Measurements from ENCODE around the gene AMMECR1.

Gene AMMECR1

GRCh38 chrX:110204986-110205385, 112.9 kb downstream of the AMMECR1 start:
- DNase-seq, result no peak

DNA sequence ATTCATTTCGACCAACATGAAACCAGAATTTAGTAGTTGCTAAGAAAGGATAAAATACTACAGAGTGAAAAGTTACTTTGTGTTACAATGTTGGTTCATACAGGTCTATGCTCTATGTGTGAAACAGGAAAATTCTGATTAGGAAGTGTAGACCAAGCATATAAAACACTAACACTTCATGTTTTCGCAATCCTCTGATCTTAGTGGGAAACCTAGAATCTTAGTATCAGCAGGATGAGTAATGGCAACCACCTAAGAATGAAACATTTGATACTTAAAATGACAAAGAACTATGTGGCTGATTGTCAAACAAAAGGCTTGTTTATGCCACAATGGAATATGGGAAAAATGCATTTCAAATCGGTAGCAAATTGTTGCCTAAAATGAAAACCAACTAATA, 116.1 kb downstream of the AMMECR1 start:
- no peak for DNase-seq

DNA sequence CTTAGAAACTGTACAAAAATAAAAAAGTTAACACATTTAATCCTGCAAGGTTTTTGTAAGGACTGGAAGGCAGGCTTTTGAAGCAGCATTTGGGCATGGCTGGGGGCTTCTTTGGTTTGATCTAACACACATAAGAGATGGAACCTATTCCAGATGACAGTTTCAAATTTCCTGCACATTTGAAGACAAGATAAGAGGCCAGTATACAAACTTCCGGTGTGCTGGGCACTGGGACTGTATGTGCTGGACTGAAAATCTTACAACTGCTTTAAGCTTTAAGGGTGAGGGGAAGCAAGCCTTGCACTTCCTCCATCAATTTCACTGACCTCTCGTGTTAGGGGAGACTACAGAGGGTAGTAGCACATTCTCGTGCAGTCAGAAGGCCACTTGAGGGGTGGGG, 122.9 kb downstream of the AMMECR1 start:
- no peak for DNase-seq

GRCh38 chrX:110192516-110192915, 125.4 kb downstream of the AMMECR1 start:
- no peak for DNase-seq

DNA sequence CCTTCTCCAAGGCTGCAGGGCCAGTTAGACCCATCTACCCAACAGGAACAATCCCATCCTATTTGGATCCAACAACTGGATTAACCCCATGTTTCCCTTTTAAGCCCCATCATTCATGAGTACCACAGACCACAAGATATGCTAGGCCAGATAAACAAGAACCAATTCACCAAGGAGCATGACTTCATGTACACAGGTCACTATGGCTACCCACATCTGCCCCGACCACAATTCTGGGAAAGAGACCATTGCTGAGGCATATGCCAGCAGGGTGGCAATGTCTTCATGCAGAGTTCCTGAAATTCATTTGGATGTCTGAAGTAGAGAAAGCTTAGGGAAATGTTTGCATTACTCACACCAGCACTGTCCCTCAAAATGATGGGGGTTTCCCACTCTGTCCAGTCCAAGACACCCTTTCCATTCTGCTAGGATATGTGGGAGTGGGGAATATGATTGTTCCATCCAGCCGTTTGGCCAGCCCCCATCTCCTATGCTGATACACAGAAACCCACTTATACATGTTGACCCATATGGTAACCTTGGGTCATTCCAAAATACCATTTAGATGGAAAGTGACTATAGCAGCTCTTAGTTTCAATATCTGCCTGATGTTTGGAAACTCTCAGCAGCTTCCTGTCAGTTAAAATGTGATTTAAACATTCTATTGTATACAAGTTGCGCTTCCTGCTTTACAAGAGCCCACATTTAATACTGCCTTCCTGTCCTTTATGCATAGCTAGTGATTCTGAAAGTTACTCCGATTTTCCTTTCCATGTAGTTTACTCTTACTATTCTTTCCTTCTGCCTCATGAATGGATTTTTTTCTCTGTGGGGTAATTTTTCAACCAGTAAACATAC, 129.0 kb downstream of the AMMECR1 start:
- no peak for DNase-seq

- DNase-seq, result no peak
Observed at GRCh38 chrX:110183314-110183713, 134.6 kb downstream of the AMMECR1 start.

DNA sequence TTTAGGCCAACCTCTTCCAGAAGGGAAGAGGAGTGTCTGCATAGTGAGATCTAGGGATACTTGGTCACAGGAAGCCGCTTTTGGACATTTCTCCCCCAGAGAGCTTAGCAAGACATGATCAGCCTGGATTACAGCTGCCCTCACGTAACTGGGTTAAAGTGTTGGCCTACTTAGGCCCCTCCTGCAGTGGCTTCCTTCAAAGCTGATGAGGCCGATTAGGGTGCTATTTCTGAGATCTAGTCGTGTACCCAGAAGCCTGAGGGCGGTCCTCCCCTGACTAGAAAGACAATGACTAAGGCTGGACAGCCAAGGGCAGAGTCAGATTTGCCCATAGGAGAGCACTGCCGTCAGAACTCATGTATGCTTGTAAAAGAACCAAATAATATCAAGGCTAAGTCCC, 135.0 kb downstream of the AMMECR1 start:
- DNase-seq, result no peak

GRCh38 chrX:110182362-110182761, 135.5 kb downstream of the AMMECR1 start:
- DNase-seq, result no peak

GRCh38 chrX:110181459-110182137, 136.3 kb downstream of the AMMECR1 start:
- no peak for DNase-seq

DNA sequence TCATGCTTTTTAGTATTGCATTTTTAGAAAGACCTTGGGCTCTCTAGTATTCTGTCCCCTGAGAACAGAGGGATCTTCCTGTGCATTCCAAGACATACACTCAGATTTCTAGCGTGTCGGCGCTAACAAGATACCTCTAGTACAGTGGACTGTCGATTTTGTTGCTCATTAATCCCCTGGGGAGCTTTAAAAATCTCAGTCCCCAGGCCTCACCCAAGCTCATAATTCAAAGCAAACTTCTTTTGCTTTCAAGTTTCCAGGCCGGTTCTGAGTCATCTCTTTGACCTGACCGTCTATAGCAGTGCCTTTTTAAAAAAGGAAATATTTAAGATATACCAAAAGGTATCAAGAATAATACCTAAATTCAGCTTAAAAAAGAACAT, 137.0 kb downstream of the AMMECR1 start:
- DNase-seq, result no peak

- no peak for DNase-seq
Observed at GRCh38 chrX:110180176-110180927, 137.5 kb downstream of the AMMECR1 start.

- DNase-seq, result peak; percentile 23
Observed at GRCh38 chrX:110178179-110178865, 139.6 kb downstream of the AMMECR1 start.

GRCh38 chrX:110175696-110176095, 142.2 kb downstream of the AMMECR1 start:
- no peak for DNase-seq

DNA sequence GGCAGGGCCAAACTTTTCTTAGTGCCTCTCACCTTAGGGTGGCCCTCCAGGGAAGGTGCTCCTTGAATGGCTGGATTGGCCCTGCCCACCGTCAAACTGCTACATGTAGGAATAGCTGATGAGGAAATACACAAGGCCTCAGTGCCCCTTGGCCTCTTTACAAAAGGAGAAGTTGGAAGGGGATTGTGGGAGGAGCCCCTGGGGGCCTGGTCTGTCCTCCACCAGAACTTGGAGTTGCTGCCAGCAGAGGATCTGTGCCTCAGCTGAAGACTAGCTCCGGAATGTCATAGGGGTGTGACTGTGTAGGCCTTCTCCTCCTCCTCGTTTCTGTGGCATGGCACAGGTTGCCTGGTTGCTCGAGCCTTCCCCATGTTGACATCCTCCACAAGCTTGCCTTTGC, 142.7 kb downstream of the AMMECR1 start:
- no peak for DNase-seq

- no peak for DNase-seq
Observed at GRCh38 chrX:110173192-110174175, 144.4 kb downstream of the AMMECR1 start.

DNA sequence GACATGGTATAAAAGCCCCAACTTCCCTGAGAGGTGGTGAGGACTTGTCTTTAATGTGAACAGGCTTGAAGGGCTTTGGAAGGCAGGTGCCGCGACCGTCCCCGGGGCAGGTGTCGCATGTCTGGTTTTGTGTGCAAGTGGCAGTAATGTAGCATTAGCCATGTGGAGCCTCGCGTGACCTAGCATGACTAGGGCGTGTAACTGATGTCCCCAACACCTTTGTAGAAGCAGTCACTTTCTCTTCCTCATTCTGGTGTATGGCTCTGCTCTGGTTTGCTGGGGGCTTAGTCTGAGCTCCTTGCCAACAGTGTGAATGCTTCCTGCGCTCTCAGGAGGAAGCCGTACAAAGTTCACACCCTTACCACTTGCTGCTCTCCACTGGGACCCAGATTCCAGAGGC, 145.7 kb downstream of the AMMECR1 start:
- DNase-seq, result no peak

- no peak for DNase-seq
Observed at GRCh38 chrX:110171442-110171841, 146.4 kb downstream of the AMMECR1 start.

GRCh38 chrX:110170029-110170428, 147.9 kb downstream of the AMMECR1 start:
- no peak for DNase-seq

- no peak for DNase-seq
Observed at GRCh38 chrX:110168585-110168984, 149.3 kb downstream of the AMMECR1 start.

- DNase-seq, result no peak
Observed at GRCh38 chrX:110167952-110168451, 149.9 kb downstream of the AMMECR1 start.

DNA sequence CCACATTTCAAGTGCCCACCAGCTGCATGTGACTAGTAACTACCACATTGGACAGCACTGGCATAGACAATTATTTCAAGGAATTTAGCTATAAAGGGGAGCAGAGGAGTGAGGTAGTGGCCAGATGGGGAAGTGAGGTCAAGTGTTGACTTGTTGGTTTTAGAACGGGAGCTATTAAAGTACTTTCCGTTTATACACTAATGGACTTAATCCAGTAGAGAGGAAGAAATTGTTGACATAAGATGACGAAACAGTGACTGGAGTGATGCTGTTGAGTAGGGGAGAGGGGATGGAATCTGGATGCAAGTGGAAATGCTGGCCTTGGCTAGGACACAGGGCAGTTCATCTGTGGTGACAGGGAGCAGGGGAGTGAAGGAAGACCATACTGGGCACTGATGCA, 154.4 kb downstream of the AMMECR1 start:
- DNase-seq, result no peak

DNA sequence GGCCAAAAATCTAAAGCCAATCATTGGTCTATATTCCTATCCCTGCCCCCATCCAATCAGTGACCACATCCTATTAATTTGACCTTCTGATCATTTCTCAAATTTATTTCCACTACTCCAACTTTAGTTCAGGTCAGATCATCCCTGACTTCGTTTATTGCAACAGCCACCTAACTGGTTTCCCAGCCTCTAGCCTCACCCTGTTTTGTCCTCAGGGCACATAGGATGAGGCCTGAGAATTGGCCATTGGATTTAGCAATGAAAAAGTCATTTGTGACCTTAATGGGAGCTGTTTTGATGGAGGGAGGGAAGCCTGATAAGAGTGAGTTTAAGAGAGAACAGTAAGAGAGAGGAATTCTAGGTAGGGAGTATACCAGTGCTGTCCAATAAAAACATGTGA, 155.0 kb downstream of the AMMECR1 start:
- DNase-seq, result no peak

All from NCI-H2029 (cell line).